Measurements from ENCODE around the gene CCDC38.

The CCDC38 gene

DNA sequence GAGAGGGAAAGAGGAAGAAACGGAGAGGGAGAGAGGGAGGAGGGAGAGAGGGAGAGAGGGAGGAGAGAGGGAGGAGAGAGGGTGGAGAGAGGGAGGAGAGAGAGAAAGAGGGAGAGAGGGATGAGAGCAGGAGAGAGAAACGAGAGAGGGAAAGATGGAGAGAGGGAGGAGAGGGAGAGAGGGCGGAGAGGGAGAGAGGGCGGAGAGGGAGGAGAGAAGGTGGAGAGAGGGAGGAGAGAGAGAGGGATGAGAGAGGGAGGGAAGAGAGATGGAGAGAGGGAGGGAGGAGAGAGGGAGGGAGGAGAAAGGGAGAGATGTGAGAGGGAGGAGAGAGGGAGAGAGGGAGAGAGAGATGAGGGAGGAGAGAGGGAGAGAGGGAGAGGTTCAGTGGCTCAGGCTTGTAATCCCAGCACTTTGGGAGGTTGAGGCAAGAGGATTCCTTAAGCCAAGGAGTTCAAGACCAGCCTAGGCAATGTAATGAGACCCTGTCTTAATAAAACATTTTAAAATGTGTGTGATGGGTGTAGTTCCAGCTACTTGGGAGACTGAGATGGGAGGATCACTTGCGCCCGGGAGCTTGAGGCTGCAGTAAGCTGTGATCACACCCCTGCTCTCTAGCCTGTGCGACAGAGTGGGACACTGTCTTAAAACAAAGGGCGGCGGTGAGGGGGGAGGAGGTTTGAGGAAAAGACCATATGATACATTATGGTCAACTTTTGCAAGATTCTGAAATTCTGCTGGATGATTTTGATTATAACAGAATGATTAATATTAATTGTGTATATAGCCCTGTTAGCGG, 105.0 kb downstream of the CCDC38 start:
- DNase-seq (ENCODE audit: low read depth in 1 of 2, low spot score in 1 of 2) = no peak

DNA sequence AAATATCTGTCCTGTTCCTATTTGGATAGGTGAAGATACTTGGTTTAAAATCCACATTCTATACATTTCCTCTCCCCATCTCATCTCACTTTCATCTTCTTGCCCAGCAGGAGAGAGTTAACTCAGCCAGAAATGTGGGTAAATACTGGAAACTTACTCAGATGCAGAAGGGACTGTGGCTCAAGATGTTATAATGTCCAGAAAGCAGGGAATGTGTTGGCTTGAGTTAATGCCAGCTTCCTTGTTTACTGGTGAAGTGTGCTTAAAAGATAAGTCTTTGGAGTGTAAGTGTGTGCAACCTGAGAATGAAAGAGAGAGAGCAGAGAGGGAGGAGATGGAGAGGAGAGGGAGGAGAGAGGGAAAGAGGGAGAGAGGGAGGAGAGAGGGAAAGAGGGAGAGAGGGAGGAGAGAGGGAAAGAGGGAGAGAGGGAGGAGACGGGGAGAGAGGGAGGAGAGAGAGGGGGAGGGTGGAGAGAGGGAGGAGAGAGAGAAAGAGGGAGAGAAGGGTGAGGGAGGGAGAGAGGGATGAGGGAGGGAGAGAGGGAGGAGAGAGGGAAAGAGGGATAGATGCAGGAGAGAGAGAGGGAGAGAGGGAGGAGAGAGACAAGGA, 105.7 kb downstream of the CCDC38 start:
- no peak for DNase-seq (ENCODE audit: low read depth in 1 of 2, low spot score in 1 of 2)

DNA sequence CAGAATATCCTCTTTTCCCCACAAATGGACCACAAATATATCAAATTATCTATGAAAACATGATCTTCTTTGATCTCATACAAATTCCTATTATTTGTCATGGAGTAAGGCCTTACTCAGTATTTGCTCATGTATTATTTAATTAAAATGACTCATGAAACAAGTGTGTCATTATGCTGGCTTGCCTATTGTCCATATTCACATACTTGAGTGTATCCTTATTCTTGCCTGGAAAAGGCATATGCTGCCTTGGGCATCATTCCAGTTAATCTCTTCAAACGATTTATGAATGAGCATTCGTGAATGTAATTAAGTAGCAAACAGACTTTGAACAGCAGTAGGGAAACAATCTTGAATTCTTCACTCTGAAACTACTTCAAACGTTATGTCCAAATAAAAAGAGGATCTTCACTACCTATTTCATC, 106.2 kb downstream of the CCDC38 start:
- no peak for DNase-seq (ENCODE audit: low read depth in 1 of 2, low spot score in 1 of 2)

DNA sequence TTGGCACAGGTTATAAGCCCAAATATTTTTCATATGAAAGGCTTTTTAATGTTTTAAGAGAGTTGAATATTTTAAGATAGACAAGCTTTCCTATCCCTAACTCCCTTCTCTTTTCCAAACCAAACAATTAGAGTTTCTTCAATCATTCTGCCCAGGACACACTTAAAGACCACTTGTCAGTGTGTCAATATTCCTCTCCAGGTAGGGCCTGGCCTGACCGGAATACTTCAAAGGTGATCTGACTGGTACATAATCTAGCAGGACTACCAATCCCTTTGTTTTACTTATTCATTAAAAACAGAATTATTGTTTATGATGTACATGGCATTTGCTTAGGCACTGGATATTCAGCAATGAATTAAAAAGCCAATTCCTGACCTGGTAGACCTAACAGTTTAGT, 107.8 kb downstream of the CCDC38 start:
- no peak for DNase-seq (ENCODE audit: low read depth in 1 of 2, low spot score in 1 of 2)

DNA sequence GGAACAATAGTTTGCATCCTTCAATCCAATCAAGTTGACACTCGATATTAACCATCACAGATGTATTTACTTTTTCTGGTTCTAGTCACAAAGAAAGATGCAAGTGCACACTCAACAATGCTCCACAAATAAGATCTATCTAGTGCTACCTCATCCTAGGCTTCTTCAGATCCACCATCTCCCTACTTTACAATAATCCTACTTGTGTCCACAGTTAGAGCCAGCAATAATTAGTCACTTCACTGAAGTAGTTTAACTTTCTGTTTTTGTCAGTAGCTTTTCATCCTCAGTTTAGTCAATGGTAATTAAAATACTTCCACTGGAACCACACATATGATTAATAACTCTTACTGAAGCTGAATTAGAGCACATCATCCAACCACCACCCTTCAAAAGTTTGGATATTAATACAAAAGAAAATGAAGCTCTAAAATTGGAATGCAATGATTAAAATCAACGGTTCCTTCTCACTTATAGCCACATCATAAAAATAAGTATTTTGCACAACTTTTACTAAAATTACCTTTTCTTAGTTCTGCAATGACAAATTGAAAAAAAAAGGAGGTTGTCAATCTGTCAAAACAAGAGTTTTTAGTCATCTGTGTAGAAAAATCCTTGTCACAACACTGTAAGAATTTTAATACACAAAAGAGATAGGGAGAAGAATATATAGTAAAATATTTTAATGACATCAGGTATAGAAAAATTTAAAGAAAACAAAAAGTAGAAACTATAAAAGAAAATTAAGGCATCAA, 111.9 kb downstream of the CCDC38 start:
- DNase-seq (ENCODE audit: low read depth in 1 of 2, low spot score in 1 of 2) = no peak

DNA sequence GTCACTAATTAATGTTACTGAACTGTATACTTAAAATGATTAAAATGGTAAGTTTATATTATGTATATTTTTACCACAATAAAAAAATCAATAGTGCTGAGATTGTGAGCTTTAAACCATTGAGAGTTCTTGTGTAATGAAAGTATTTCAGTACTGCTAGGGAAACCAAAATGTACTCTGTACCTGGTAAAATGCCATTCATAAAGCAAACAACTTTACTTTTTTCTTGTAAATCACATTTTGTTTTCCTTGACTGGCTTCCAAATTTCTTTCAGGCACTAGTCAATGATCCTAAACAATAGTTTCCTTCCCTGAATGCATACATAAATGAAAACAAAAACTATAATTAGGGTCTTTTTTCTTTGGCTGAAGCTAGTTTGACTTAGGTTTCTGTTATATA, 113.0 kb downstream of the CCDC38 start:
- DNase-seq (ENCODE audit: low read depth in 1 of 2, low spot score in 1 of 2) = no peak

DNA sequence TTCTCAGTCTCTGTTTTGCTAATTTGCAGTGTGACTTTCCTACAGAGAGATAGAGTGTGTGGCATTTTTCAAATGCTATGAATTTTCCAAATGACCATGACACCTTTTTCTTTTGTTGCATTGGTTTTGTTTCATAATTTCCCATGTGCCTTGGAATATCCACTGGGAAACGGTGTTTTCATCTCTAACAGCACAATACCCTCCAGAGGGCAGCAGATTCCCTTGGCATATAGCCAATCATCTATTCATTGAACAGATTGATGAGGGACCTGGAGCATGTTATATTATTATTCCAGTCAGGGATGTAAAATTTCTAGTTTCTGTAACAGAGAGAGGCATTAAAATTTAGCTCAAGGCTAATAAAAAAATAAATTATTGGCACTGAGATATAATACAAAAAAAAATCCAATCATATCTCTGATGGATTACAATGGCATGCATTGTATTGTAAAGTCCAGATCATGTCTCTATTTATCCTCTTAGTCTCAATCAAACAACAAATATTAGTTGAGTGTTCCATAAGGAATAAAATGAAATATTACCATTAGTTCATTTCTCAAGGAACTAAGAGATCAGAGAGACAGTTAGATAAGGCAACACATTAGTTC, 122.2 kb downstream of the CCDC38 start:
- no peak for DNase-seq (ENCODE audit: low read depth in 1 of 2, low spot score in 1 of 2)
